ENCODE measurements around the gene S100A1.
"Not testable (repeated sequence)": the region's sequence is repeated elsewhere in the genome, so short reads cannot be mapped to it uniquely, and the experiment has no call there.

The S100A1 gene

DNA sequence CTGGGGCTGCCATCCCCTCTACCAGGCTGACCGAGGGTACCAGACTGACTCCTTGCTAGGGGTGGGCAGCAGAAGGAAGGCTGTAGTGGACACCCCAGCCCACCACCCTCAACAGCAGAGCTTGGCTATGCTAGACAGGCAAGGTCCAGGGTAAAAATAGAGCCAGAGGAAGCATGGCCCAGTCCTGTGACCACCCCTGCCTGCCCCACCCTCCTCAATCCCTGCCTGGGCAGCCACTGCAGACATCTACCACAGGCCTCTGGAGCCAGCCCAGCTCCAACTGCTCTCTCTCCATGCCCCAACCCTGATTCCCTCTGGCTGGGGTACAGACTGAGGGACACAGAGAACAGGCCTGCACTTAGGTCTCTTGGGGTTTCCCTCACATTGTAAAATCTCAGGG, 1.7 kb downstream of the S100A1 start:
- H3K36me3 Mint-ChIP-seq (ENCODE audit: low read depth) = peaks cover 14% of the 10 kb centered on the region
- no peak overlapping the region for H3K4me3 Mint-ChIP-seq
- intact Hi-C loops (cut with micrococcal nuclease) = no loop called here
- H3K9me3 Mint-ChIP-seq = no peaks in the 10 kb centered on the region
- H3K27ac Mint-ChIP-seq = peak overlapping the region; percentile 0
- H3K4me1 Mint-ChIP-seq (ENCODE audit: low read depth) = peaks cover 81% of the 10 kb centered on the region
- H3K27me3 Mint-ChIP-seq = peaks cover 23% of the 10 kb centered on the region

- Mint-ChIP-seq H3K9me3 (no peaks in the 10 kb centered on the region), H3K4me3 (no peak overlapping the region), H3K4me1 (ENCODE audit: low read depth) (peaks cover 76% of the 10 kb centered on the region), H3K36me3 (ENCODE audit: low read depth) (peaks cover 15% of the 10 kb centered on the region), H3K27ac (peak overlapping the region; percentile 0), H3K27me3 (peaks cover 23% of the 10 kb centered on the region)
- intact Hi-C loops (cut with micrococcal nuclease) = no loop called here
Observed at GRCh38 chr1:153630384-153630783, 2.1 kb downstream of the S100A1 start.

GRCh38 chr1:153631047-153632022, 3.1 kb downstream of the S100A1 start:
- Mint-ChIP-seq H3K4me3 (no peak overlapping the region), H3K9me3 (no peaks in the 10 kb centered on the region), H3K27me3 (peaks cover 20% of the 10 kb centered on the region), H3K4me1 (ENCODE audit: low read depth) (peaks cover 73% of the 10 kb centered on the region), H3K27ac (peak overlapping the region; percentile 62), H3K36me3 (ENCODE audit: low read depth) (peaks cover 25% of the 10 kb centered on the region)
- intact Hi-C loops (cut with micrococcal nuclease) = no loop called here

- H3K4me3 Mint-ChIP-seq = peak overlapping the region; percentile 100
- intact Hi-C loops (cut with micrococcal nuclease) = no loop called here
- peaks cover 67% of the 10 kb centered on the region for H3K4me1 Mint-ChIP-seq (ENCODE audit: low read depth)
- H3K36me3 Mint-ChIP-seq (ENCODE audit: low read depth) = peaks cover 44% of the 10 kb centered on the region
- no peaks in the 10 kb centered on the region for H3K9me3 Mint-ChIP-seq
- H3K27ac Mint-ChIP-seq = peak overlapping the region; percentile 98
- peaks cover 4% of the 10 kb centered on the region for H3K27me3 Mint-ChIP-seq
Observed at GRCh38 chr1:153633161-153633753, 5.0 kb downstream of the S100A1 start.

DNA sequence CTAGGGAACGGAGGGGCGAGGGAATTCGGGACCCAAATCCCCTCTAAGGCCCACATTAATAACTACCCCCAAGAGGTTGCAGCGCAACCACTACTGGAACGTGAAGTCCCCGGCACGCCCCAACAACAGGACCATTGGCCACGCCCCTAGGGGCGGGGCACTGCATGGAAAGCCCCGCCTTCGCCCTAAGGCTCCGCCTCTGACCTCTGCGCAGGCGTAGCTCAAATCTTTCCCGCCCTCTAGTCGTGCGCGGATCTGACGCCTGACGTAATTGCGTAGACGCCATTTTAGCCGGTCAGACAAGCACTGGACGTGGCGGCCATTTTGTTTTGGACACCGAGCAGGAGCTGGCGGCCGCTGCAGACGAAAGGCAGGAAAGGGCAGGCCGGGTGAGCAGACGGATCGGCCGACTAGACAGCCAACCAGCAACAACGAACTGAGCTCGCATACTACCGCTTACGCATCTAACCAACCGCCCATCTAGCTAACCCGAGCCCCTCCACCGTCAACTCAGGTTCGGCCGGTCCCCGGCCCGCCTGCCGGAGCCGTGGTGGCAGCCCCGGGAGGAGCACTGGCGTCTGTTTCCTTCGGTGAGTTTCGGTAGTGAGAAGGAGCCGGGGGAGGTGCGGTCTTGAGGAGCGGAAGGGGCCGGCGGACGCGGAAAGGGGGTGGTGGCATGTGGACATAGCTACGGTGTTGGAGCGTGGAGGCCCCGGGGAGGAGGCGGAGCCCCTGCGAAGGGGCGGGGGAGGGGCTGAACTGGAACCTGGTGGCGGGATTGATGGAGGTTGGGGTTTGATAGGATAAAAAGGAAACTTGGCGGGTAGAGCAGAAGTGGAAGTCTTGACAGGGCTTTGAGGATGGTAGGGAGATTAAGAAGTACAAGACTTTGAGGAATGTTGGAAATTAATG, 5.8 kb downstream of the S100A1 start, which contains the start of gene CHTOP:
Gene CHTOP (plus strand): TSS at position 313 of the 912 bp plus-strand sequence. CDS start 2,523 bp downstream, outside the sequence.
- Mint-ChIP-seq H3K27me3 (peaks cover 2% of the 10 kb centered on the region), H3K27ac (peak within 1 kb of the TSS; percentile 98), H3K9me3 (no peaks in the 10 kb centered on the region), H3K4me3 (peak within 1 kb of the TSS; percentile 100), H3K36me3 (ENCODE audit: low read depth) (peaks cover 52% of the 10 kb centered on the region), H3K4me1 (ENCODE audit: low read depth) (peaks cover 59% of the 10 kb centered on the region)
- intact Hi-C loops (cut with micrococcal nuclease) = loop anchor here (1.0 kb wide), 1 partner anchor 24 kb away; the partner anchor contains the start of gene SNAPIN

GRCh38 chr1:153635872-153636271, 7.6 kb downstream of the S100A1 start:
- H3K9me3 Mint-ChIP-seq = no peaks in the 10 kb centered on the region
- intact Hi-C loops (cut with micrococcal nuclease) = no loop called here
- H3K27ac Mint-ChIP-seq = peak overlapping the region; percentile 22
- H3K27me3 Mint-ChIP-seq = no peaks in the 10 kb centered on the region
- H3K4me1 Mint-ChIP-seq (ENCODE audit: low read depth) = peaks cover 40% of the 10 kb centered on the region
- H3K4me3 Mint-ChIP-seq = no peak overlapping the region
- peaks cover 70% of the 10 kb centered on the region for H3K36me3 Mint-ChIP-seq (ENCODE audit: low read depth)

- Mint-ChIP-seq H3K4me1 (ENCODE audit: low read depth) (peaks cover 36% of the 10 kb centered on the region), H3K36me3 (ENCODE audit: low read depth) (peaks cover 75% of the 10 kb centered on the region), H3K9me3 (no peaks in the 10 kb centered on the region), H3K27ac (no peak overlapping the region), H3K27me3 (no peaks in the 10 kb centered on the region), H3K4me3 (no peak overlapping the region)
- intact Hi-C loops (cut with micrococcal nuclease) = no loop called here
Observed at GRCh38 chr1:153636312-153636711, 8.1 kb downstream of the S100A1 start.

- no peaks in the 10 kb centered on the region for H3K27me3 Mint-ChIP-seq
Observed at GRCh38 chr1:153638261-153638660, 10.0 kb downstream of the S100A1 start.

DNA sequence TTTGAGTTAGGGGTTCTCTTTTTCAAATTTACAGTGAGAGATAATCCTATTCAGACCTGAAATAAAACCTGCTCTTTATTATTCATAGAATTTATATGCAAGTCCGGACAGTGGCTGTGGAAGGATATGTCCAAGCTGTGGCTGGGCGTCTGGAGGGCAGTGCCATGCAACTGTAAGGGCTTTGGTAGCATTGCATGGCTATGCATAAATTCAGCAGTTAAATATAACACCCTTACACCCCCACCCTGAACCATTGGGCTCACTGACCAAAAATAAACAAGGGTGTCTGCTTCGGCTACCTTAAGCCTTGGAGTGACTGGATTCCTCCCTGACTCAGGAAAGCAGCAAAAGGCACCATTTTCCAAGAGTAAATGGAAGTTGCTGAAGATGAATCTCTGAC, 11.0 kb downstream of the S100A1 start:
- Mint-ChIP-seq H3K27ac (no peak overlapping the region), H3K36me3 (ENCODE audit: low read depth) (peaks cover 98% of the 10 kb centered on the region), H3K9me3 (no peaks in the 10 kb centered on the region), H3K27me3 (no peaks in the 10 kb centered on the region), H3K4me1 (ENCODE audit: low read depth) (peaks cover 32% of the 10 kb centered on the region), H3K4me3 (no peak overlapping the region)
- intact Hi-C loops (cut with micrococcal nuclease) = no loop called here

More at GRCh38 chr1:153638261-153638660, 10.0 kb downstream of the S100A1 start:
- H3K27ac Mint-ChIP-seq = no peak overlapping the region
- H3K4me3 Mint-ChIP-seq = no peak overlapping the region
- H3K9me3 Mint-ChIP-seq = no peaks in the 10 kb centered on the region
- H3K4me1 Mint-ChIP-seq (ENCODE audit: low read depth) = peaks cover 28% of the 10 kb centered on the region
- H3K36me3 Mint-ChIP-seq (ENCODE audit: low read depth) = peaks cover 94% of the 10 kb centered on the region
- intact Hi-C loops (cut with micrococcal nuclease) = no loop called here

GRCh38 chr1:153640213-153640612, 12.0 kb downstream of the S100A1 start:
- Mint-ChIP-seq H3K4me1 (ENCODE audit: low read depth) (peaks cover 39% of the 10 kb centered on the region), H3K36me3 (ENCODE audit: low read depth) (peaks cover 99% of the 10 kb centered on the region)
- intact Hi-C loops (cut with micrococcal nuclease); H3K27me3 Mint-ChIP-seq; H3K27ac Mint-ChIP-seq; H3K9me3 Mint-ChIP-seq; H3K4me3 Mint-ChIP-seq: not testable (repeated sequence)

- Mint-ChIP-seq H3K4me1 (ENCODE audit: low read depth) (peaks cover 45% of the 10 kb centered on the region), H3K27me3 (no peaks in the 10 kb centered on the region), H3K4me3 (no peak overlapping the region), H3K9me3 (no peaks in the 10 kb centered on the region), H3K27ac (no peak overlapping the region), H3K36me3 (ENCODE audit: low read depth) (peaks cover 100% of the 10 kb centered on the region)
- intact Hi-C loops (cut with micrococcal nuclease) = no loop called here
Observed at GRCh38 chr1:153640861-153641260, 12.6 kb downstream of the S100A1 start.

DNA sequence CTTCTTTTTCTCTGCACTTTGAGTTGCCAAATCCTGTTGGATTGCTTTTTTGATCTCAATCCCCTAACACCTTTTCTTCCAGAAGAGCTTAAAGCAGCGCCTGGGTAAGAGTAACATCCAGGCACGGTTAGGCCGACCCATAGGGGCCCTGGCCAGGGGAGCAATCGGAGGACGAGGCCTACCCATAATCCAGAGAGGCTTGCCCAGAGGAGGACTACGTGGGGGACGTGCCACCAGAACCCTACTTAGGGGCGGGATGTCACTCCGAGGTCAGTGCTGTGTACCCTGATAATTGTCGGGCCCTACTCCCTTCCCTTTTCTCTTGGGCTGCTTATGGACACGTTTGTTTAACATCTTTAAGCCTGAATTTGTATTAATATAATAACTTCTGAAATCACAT, 13.9 kb downstream of the S100A1 start:
- H3K27me3 Mint-ChIP-seq = no peaks in the 10 kb centered on the region
- no peak overlapping the region for H3K4me3 Mint-ChIP-seq
- no peak overlapping the region for H3K27ac Mint-ChIP-seq
- H3K9me3 Mint-ChIP-seq = no peaks in the 10 kb centered on the region
- intact Hi-C loops (cut with micrococcal nuclease) = no loop called here
- peaks cover 100% of the 10 kb centered on the region for H3K36me3 Mint-ChIP-seq (ENCODE audit: low read depth)
- H3K4me1 Mint-ChIP-seq (ENCODE audit: low read depth) = peaks cover 52% of the 10 kb centered on the region

GRCh38 chr1:153643100-153643499, 14.9 kb downstream of the S100A1 start:
- H3K27me3 Mint-ChIP-seq = no peaks in the 10 kb centered on the region
- intact Hi-C loops (cut with micrococcal nuclease) = no loop called here
- no peaks in the 10 kb centered on the region for H3K9me3 Mint-ChIP-seq
- no peak overlapping the region for H3K4me3 Mint-ChIP-seq
- H3K4me1 Mint-ChIP-seq (ENCODE audit: low read depth) = peaks cover 55% of the 10 kb centered on the region
- H3K27ac Mint-ChIP-seq = no peak overlapping the region
- H3K36me3 Mint-ChIP-seq (ENCODE audit: low read depth) = peaks cover 100% of the 10 kb centered on the region
